Endothelial cell of hepatic sinusoid (primary cell): Measurements from ENCODE around the gene KCTD19.

Source experiments
- in situ Hi-C: cut with HindIII; loops from 2 replicates; pipeline ENCODE4 v1.10.0; 2017; ENCODE audit warnings: low sequenced_read_pairs

Gene KCTD19

DNA sequence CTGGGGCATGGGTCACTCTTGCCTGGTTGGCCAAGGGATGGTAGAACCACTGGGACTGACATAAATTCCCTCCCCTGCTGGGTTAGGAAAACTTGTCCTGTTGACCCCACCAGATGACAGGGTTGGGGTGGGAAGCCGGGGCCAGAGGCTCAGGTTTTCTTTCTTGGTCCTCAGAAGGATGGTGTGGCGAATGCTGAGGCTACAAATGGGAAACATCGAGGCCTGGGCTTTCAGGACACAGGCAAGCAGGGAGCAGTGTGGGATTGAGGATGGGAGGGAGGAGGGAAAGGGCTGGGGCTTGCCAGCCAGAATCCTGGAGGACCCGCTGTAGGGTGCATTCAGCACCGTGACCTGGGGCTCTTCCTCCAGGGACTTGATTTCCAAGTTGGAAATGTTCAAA lies 61.7 kb downstream of the KCTD19 start:
- in situ Hi-C loops, result loop anchor here (5.0 kb wide), 1 partner anchor 48 kb away; no protein-coding TSS in a partner anchor

DNA sequence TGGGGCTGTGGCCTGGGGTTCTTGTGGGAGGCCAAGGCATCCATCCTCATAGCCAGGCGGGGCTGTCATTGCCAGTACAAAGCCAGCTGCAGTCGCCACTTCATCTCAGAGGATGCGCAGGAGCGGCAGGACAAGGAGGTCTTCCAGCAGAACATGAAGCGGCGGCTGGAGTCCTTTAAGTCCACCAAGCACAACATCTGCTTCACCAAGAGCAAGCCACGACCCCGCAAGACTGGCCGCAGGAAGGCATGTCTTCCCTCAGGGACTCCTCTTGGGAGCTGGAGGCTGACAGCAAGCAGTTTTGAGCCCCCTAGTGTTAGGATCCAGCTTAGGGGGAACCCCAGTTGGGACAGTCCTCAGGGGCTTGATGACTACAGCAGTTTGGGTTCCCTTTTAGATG lies 62.3 kb downstream of the KCTD19 start:
- in situ Hi-C loops, result loop anchor here (5.0 kb wide), 1 partner anchor 47 kb away; no protein-coding TSS in a partner anchor

DNA sequence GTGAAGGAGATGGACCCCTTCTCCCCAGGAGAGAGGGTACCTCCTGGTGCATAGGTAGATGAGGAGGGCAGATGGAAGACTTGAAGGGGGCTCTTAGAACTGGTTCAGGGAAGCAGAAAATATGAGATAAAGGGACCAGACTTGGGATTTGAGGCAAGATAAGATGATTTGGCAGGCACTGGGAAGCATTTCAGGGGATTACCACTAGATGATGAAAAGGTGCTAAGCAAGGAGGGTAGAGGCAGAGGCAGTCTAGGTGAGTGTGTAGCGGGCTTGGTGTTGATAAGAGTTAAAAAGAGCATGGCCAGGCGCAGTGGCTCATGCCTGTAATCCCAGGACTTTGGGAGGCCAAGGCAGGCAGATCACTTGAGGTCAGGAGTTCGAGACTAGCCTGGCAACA lies 63.3 kb downstream of the KCTD19 start:
- in situ Hi-C loops, result loop anchor here (5.0 kb wide), 1 partner anchor 46 kb away; no protein-coding TSS in a partner anchor

DNA sequence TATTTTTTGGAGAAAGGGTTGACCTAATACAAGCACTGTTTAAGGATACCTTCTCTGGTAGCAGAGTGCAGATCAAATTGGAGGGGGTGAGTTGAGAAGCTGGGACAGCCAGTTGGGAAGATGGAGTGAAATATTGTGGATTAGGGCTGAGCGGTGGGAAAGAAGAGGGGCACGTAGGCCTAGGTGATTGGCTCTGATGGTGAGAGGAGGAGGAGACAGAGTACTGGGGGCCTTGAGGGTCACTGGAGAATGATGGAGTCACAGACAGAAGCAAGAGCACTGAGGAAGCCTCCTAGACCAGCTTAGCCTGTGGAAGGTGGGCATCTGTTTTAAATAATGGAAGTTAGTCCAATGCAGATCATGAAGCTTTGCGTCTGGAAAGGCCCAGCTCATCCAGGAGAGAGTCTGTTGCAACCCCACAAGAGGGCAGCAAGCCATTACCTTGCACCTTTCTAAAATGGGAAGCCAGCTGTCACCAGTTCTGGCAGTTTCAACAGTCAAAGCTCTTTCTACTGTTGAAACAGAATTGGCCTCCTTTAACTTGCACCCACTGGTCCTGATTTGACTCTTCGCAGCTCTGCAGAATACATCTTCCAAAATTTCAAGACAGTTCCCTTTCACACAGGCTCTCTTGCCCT lies 66.0 kb downstream of the KCTD19 start:
- in situ Hi-C loops, result loop anchor here (5.0 kb wide), 1 partner anchor 43 kb away; no protein-coding TSS in a partner anchor

DNA sequence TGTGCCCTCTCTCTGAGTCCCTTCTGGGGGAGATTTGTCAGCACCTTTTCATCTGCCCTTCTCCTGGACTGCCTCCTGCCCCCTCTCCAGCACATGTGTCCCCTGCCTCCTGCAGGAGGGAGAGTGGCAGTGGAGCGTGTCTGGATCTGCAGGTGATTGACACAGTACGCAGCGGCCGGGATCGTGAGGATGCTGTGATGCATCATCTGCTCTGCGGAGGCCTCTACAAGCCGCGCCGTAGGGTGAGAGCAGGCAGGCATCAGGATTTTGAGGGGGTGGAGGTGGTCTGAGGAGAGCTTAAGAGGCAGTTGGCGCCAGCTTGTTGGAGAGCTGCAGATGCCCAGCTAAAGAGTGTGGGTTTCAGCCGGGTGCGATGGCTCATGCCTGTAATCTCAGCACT lies 66.8 kb downstream of the KCTD19 start:
- in situ Hi-C loops, result loop anchor here (5.0 kb wide), 1 partner anchor 42 kb away; no protein-coding TSS in a partner anchor

DNA sequence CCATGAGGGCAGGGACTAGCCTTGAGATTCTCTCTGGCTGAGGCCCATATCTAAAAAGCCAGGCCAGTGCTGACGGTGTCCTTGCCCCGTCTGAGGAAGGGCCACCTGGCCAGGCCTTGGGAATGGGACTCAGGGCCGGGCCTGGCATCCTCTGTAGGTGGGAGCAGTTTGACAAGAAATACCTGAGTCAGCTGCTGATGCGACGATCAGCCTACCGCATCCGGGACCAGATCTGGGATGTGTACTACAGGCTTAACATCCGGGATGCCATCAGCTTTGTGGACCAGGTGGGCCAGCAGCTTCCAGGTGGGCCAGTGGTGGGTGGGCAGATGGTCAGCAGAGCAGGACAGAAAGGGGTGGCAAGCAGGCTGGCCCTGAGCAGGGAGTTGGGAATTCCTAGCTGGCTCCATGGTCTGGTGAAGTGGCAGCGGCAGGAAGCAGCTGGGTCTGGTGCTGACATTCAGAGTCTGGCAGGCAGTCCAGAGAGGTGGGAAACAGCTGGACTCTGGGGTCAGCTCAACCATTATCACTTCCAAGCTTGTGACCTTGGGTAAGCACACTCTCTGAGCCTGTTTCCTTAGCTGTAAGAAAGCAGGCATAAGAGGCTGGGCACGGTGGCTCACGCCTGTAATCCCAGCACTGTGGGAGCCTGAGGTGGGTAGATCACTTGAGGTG lies 68.2 kb downstream of the KCTD19 start:
- in situ Hi-C loops, result no loop called here

DNA sequence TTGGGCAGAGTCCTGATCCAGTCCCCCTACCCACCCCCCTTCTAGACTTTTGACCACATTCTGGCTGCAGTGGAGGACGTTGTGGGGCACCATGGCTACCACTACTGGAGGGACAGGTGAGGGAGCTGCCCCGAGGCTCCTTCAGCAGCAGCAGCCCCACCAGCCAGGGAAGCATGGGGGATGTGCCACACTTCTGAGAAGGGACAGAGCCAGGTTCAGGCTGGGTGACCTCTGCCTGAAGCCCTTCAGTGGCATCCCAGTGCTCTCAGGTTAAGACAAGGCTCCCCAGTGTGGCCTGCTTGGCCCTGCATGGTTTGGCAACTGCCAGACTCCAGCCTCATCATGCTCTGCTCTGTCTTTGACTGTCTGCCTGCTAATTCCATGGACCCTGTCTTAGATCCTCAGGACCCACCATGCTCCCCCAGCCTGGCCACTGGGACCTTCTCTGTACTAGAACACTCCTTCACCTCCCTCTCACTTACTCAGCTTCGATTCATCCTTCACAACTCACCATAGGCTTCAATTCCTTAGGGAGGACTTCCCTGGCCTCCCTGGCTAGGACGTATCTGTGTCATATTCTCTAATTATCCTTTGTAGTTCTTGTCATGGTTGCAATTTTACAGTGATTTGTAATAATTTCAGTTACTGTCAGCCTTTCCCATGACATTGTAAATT lies 68.9 kb downstream of the KCTD19 start:
- in situ Hi-C loops, result no loop called here

DNA sequence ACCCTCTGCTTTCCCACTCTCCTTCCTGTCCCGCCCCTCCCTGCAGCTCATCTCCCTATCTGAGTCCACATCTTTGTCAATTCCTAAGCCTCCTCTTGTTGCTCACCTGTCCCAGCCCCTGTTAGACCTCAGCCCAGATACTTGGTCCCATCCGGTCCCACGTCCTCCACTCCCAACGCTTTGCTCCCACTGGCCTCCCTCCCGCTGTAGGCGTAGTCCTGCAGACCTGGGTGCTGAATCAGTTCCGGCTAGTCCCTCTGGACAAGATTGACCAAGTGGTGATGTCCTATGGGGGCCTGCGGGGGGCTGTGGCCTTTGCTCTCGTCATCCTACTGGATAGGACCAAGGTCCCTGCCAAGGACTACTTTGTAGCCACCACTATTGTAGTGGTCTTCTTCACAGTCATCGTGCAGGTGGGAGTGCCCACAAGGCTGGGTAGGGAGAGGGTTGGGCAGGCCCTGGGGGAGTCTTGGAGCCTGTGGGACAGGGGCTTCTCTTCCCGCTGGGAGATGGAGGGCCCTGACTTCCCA lies 69.8 kb downstream of the KCTD19 start:
- in situ Hi-C loops, result no loop called here

DNA sequence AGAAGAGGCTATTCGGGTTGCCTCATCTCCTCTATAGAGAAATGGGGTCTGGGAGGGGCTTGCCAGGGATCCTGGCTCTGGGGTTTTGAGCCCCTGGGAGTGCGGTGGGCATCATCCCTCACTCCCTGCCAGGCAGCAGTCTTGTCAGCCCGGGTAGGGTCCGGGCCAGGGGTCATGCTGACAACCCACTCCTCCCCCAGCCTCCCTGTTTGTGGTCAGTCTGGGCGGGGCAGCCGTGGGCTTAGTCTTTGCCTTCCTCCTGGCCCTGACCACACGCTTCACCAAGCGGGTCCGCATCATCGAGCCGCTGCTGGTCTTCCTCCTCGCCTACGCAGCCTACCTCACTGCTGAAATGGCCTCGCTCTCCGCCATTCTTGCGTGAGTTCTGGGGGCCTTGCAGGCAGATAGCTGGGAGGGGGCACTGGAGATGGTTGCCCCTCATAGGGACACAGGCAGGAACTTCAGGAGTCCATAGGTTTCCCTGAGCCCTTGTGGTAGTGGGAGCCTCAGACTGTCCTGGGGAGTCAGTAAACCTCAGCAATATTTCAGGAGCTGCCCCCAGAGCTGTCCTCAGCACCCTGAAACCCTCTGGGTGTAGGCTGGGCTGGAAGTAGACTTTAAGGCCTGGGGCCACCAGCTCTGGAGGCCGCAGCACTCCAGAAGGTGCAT lies 70.9 kb downstream of the KCTD19 start:
- in situ Hi-C loops, result no loop called here

DNA sequence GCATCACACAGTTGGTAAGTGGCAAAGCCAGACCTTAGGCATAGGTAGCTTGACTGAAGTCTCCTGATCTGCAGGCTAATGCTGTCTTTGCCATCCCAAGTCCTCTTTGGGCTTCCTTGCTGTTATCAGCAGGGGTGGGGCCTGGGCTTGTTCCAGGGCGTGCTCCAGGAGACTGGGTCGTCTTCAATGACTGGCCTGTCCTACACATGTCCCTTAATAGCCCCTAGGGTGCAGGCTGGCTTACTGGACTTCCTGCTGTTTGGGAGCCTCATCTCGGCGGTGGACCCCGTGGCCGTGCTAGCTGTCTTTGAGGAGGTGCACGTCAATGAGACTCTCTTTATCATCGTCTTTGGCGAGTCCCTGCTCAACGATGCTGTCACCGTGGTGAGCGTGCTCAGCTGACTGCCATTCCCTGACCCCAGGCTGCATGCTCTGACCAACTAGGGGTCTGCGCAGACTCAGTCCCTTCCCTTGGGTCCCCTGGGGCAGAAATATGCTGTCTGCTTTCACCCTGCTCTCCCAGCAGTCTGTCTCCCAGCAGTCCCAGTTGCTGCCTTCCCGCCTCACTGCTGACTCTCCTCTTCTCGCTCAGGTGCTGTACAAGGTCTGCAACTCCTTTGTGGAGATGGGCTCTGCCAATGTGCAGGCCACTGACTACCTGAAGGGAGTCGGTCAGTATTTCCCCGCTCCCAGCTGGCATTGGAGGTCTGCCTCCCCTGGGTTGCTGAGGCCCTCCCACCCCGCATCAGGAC lies 71.6 kb downstream of the KCTD19 start:
- in situ Hi-C loops, result no loop called here

DNA sequence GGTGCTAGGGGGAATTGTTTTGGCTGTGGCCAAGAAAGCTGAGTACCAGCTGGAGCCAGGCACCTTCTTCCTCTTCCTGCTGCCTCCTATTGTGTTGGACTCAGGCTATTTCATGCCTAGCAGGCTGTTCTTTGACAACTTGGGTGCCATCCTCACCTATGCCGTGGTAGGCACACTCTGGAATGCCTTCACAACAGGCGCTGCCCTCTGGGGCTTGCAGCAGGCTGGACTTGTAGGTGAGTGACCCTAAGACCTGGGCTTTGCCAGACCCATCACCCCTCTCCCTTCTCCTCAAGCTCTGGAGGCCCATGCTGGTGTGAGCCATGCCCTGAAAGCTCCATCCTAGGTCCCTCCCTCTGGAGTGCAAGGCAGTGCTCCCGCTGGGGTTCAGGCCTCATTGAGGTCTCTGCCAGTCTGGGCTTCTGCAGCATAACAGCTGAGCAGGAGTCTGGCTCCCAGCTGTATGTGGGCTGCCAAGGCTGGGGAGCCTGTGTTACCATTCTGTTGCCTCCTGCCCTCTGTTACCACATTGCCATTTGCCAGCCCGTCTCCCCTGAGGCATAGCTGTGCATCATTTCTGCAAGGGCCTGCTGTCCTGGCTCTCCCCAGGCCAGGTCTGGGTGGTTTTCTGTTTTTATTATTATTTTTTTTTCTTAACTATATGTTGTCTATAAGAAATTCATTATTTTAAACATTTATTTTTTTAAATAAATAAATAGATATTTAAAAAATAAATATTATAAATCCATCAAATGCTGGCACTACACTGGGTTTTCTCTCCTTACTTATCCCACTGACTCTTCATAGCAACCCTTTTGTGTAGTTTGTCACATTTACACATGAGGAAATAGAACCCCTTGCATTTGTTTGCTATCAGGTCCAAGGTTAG lies 73.7 kb downstream of the KCTD19 start:
- in situ Hi-C loops, result no loop called here

DNA sequence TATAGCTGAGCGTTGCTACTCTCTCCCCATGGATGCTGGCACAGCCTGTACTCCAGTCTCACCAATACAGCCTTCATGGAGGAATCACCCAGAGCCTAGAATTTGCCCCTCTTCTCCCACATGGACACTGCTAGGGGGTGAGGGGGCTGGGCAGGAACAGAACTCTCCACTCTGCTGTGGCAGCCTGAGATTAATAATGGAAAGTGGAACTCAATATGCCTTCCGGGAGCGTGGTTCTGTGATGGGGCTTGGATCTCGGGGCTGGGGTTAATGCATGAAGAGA lies 76.6 kb downstream of the KCTD19 start:
- in situ Hi-C loops, result no loop called here

DNA sequence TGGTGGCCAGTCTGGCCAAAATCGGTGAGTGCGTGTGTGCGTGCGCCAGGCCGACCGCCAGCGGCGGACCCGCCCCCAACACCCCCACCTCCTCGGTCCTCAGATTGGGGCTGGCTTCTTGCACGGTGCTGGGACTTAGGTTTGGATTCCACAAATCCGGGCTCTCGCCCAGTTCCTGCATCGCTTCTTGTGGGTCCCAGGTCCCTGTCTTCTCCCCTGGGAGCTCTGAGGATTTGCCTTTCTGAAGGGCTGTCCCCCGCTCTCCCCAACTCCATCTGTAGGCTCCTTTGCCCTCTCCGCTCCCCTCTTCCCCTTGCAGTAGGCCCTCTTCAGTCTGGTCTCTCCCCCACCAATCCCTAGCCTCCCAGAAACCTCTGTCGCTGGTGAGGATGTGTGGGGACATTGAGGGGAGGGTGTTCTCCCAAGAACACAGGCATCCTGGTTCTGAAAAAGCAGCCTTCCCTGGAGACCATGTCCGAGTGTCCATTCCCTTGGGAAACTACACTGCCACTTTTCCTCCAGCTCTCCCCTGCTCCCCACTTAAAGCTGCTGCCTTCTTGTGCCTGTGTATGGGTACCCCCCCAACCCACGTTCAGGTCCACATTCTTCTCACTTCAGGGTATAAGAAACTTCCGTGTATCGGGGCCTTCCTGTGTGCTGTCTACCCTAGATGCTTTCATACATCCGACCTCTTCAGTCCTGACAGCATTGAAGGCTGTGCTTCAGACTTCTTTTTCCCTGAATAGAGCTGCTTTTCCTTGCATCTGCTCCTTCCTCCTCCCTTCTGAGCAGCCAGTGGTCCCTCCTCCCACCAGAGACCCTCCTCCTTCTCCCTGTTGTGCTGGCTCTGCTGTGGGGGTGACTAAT lies 77.1 kb downstream of the KCTD19 start:
- in situ Hi-C loops, result no loop called here

DNA sequence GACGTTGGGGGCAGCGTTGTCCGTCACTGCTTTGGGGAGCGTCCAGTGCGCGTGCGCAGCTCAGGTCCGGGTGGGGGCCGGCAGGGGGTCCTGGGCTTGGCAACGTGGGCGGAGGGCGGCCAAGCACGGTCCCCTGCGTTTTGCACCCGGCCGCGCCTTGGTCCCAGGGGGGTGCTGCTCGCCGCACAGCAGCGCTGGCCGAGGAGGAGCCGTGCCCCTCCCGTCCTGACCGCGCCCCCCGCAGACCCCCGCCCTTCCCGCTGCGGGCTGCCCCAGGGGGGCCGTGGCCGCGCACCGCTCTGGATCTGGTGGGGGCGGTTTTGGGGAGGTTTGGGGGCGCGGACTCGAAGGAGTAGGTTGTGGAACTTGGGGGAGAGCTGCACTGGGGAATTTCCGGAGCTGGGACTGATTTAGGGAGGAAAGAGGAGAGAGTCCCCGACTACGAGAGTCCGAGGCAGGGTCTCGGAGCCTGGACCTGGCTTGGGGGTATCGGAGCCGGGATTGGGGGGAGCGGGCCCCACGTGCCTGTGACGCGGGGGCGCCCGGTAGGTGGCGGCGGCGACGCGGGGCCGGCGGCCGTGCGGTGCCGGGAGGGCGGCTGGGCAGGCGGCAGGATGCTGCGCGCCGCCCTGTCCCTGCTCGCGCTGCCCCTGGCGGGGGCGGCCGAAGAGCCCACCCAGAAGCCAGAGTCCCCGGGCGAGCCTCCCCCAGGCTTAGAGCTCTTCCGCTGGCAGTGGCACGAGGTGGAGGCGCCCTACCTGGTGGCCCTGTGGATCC lies 78.0 kb downstream of the KCTD19 start, which contains the start of gene SLC9A5:
Gene SLC9A5 (plus strand): TSS at position 579 of the 777 bp plus-strand sequence. CDS start 36 bp downstream, at position 615.
- in situ Hi-C loops, result no loop called here

DNA sequence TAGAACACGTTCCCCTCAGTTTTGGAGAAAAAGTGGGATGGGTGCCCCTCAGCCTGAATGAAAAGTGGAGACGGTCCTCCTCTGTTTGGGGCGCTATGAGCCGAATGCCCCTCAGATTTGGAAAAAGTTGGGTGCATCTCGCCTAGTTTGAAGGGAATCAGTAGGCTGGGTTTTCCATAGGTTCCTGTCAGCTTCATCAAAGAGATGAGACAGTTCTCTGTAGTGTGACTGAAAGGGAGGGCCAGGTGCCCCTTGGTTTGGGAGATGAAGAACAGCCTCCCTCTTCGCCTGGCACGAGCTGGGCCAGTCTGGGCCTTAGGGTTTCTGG lies 78.5 kb downstream of the KCTD19 start:
- in situ Hi-C loops, result no loop called here

DNA sequence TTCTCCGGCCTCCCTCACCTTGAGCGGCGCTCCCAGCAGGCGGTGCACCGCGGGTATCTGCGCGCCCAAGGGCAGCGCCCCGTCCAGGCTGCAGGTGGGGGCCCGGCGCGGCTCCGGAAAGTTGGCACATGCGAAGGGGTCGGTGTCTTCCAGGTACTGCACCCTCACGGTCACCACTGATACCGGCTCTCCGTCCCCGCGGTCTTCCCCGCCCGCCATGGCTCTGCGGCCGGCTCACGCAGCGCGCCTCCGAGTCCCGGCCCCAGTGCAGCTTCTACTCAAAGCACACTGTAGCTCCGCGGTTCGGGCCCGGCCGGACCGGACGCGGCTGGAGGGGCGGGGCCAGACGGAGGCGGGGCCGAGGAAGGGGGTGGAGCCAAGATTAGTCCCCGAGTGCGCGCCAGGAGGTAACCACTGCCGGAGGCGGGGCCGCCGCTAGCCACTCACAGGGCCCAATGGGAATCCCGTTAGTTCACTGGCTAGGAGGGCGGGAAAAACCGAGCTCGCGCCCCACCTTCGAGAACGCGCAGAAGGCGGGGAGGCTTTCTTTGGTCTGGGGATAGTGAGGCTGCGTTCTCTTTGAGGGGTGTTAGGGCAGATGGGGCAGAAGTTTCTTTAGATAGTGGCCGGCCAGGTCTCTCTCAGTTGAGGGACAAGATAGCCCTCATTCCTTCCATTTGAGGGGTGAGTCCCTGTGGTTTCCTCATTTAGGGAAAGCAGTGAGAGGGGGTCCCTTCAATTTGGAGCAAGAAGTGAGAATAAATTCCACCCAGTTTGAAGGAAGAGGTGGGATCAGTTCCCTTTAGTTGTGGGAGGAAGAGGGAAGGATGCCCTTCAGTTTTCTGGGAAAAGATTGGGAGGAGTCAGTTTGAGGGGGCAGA lies 79.1 kb downstream of the KCTD19 start, which contains the start of gene FHOD1:
Gene FHOD1 (minus strand): TSS at position 290 of the 881 bp plus-strand sequence. CDS start 71 bp downstream, at position 219.
- in situ Hi-C loops, result no loop called here

DNA sequence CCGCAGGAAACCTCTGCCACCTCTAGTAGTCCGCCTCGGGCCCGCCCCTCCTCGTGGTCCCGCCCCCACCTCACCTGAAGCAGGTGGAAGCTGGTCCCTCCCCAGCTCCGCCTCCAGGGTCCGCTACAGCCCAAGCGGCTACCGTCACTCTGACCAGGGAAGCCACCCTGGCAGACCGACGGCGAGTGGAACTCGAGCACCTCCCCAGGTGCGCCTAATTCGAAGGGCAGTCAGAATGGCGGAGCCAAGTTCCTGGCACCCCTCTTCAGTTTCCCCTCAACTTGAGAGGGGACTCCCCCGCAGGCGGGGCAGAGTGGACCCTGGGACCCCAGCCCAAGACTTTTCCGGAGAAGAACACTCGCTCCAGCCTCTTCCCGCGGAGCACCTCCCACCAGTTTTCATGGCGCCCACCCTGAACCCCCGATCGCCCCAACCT lies 79.8 kb downstream of the KCTD19 start:
- in situ Hi-C loops, result no loop called here
